Choroid plexus epithelial cell (primary cell): Measurements from ENCODE around the gene B3GNT9.
"Not testable (repeated sequence)": the region's sequence is repeated elsewhere in the genome, so short reads cannot be mapped to it uniquely, and the experiment has no call there.

ENCODE experiments used
- DNase-seq: peaks from one replicate; pipeline ENCODE4 v3.0.0-alpha.2; 2010; ENCODE audit warnings: low read depth
- H3K4me3 ChIP-seq: 2 replicates; pipeline ENCODE4 v1.5.1; 2011; ENCODE audit warnings: low read depth, mild to moderate bottlenecking, control low read depth, low read length, moderate library complexity
- TF ChIP-seq, protein P1 (sequence below): conservative IDR thresholded peaks from 2 replicates; pipeline ENCODE4 v1.5.1; 2011; ENCODE audit warnings: low read depth, mild to moderate bottlenecking, control low read depth, inconsistent platforms, low read length, moderate library complexity

The B3GNT9 gene

DNA sequence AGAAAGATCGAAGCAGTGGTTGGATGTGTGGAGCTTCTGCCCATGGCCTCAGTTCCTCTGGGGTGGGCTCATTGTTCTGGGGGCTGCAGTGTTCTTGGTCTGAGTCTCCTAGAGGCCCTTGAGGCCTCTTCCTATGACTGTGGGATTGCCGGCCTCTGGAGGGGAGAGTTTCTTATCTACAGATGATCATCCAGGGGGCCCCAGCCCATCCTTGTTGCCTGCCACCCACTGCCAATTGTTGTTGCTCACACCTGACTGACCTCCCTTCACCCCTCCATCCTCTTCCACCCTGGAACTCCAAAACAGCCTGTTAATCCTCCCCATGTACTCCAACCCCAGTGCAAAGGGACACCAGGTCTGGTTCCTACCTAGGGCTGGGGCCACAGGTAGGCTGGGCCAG, 5.9 kb downstream of the B3GNT9 start:
- no peak overlapping the region for H3K4me3 ChIP-seq
- DNase-seq: no peak

DNA sequence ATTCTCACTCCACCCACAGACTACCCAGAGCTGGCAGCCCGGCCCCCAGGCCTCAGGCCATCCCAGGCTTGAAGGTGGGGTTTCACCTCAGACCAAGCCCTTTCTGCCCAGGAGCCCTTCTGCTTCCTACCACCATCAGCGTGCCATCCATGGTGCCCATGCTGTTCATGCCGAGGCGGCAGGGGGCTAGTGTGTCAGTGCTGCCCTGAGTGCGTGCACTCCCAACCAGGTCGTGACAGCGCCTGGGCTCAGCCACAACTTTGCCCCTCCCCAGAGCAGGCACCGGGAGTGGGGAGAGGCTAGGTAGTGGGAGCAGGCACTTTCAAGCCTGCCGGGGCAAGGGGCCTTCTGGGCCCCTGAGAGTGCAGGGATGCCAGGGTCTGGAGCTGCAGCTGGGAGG, 8.5 kb downstream of the B3GNT9 start:
- H3K4me3 ChIP-seq: no peak overlapping the region
- TF ChIP-seq, protein P1, sequence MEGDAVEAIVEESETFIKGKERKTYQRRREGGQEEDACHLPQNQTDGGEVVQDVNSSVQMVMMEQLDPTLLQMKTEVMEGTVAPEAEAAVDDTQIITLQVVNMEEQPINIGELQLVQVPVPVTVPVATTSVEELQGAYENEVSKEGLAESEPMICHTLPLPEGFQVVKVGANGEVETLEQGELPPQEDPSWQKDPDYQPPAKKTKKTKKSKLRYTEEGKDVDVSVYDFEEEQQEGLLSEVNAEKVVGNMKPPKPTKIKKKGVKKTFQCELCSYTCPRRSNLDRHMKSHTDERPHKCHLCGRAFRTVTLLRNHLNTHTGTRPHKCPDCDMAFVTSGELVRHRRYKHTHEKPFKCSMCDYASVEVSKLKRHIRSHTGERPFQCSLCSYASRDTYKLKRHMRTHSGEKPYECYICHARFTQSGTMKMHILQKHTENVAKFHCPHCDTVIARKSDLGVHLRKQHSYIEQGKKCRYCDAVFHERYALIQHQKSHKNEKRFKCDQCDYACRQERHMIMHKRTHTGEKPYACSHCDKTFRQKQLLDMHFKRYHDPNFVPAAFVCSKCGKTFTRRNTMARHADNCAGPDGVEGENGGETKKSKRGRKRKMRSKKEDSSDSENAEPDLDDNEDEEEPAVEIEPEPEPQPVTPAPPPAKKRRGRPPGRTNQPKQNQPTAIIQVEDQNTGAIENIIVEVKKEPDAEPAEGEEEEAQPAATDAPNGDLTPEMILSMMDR: no peak
- DNase-seq: no peak

More for the DNA sequence above, 5.9 kb downstream of the B3GNT9 start:
- TF ChIP-seq, protein P1: no peak

GRCh38 chr16:67141391-67141790, 9.4 kb downstream of the B3GNT9 start:
- H3K4me3 ChIP-seq: no peak overlapping the region
- no peak for DNase-seq
- TF ChIP-seq, protein P1: no peak

- TF ChIP-seq, protein P1: no peak
- peak; percentile 23 for DNase-seq
- no peak overlapping the region for H3K4me3 ChIP-seq
These were observed 13.2 kb downstream of the B3GNT9 start for GRCh38 chr16:67137605-67138004.

DNA sequence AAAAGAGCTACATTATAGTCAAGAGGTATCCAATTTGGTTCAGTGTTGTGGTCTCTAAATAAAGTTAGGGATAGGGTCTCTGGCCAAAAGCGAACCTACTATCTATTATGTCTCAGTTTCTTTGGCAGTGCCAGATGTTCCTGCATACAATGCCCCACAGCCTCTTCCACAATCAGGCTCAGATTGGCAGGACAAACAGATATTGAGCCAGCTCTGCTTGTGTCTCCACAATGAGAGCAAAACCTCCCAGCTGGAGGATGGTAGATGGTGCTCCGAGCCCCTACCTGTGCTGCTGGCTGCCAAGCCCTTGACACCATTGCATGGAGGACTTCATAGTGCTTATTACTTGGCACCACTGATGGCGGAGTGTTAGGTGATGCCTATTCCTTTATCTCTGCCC, 21.4 kb downstream of the B3GNT9 start:
- TF ChIP-seq, protein P1: no peak
- no peak for DNase-seq
- H3K4me3 ChIP-seq: no peak overlapping the region

GRCh38 chr16:67128887-67129286, 21.9 kb downstream of the B3GNT9 start:
- TF ChIP-seq, protein P1: no peak

DNA sequence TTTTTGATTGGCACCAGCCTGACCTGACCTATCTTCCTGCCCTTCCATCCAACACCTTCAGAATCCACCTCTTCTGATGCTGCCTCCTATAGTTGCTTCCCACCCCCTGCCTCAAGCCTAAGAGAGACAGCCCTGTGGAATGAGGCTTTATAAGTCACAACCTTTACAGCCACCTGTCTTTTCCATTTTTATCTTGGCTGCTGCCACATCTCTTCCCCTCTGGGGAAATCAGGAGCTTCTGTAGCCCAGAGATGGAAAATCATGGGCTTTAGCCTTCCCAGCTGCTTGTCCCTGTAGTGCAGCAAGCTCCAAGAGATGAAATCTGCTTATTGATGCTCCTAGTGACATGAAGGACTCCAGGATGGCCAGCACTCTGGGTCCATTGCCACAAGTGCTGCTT, 22.4 kb downstream of the B3GNT9 start:
- TF ChIP-seq, protein P1: no peak
- no peak for DNase-seq
- no peak overlapping the region for H3K4me3 ChIP-seq

More at GRCh38 chr16:67128887-67129286, 21.9 kb downstream of the B3GNT9 start:
- no peak for DNase-seq
- H3K4me3 ChIP-seq: no peak overlapping the region

- DNase-seq, H3K4me3 ChIP-seq: not testable (repeated sequence)
These were observed 28.0 kb downstream of the B3GNT9 start for GRCh38 chr16:67122799-67123198.
